ENCODE data around the gene CNOT8.

CNOT8 gene

GRCh38 chr5:154849264-154849785 is 9.1 kb upstream of the CNOT8 start:
- Histone ChIP-seq H3K9me3 (ENCODE audit: control insufficient read depth, insufficient read depth, low read length) (no peaks in the 10 kb centered on the region), H3K27ac (ENCODE audit: low read depth, low read length) (no peak overlapping the region), H3K9me2 (replicated peaks; ENCODE audit: control insufficient read depth, low read length) (no peaks in the 10 kb centered on the region), H3F3A (ENCODE audit: control insufficient read depth, insufficient read depth) (0 out of 2 replicates have a peak, but pooled peaks cover 4% of the 10 kb centered on the region), H3K4me2 (ENCODE audit: low read length) (no peak overlapping the region), H4K20me1 (ENCODE audit: control insufficient read depth, insufficient read depth, low read depth, low read length) (no peaks in the 10 kb centered on the region), H3K79me2 (ENCODE audit: control insufficient read depth, low read length) (no peaks in the 10 kb centered on the region), H3K4me3 (ENCODE audit: low read length) (no peak overlapping the region), H3K27me3 (ENCODE audit: control insufficient read depth, low read length) (0 out of 2 replicates have a peak, but pooled peaks cover 2% of the 10 kb centered on the region), H3K4me1 (ENCODE audit: control insufficient read depth, low read length) (no peaks in the 10 kb centered on the region), H3K36me3 (ENCODE audit: control insufficient read depth, low read length) (no peaks in the 10 kb centered on the region)
- TF ChIP-seq CTCF (IDR thresholded peaks at IDR 0.05; ENCODE audit: low read depth, low read length, poor library complexity, severe bottlenecking) (no peak), EZH2phosphoT487 (IDR thresholded peaks at IDR 0.05; ENCODE audit: borderline replicate concordance, low read length) (no peak)

GRCh38 chr5:154849791-154850201 is 8.6 kb upstream of the CNOT8 start:
- 0 out of 2 replicates have a peak, but pooled peaks cover 2% of the 10 kb centered on the region for H3K27me3 ChIP-seq (ENCODE audit: control insufficient read depth, low read length)
- no peaks in the 10 kb centered on the region for H4K20me1 ChIP-seq (ENCODE audit: control insufficient read depth, insufficient read depth, low read depth, low read length)
- H3K9me3 ChIP-seq (ENCODE audit: control insufficient read depth, insufficient read depth, low read length), result no peaks in the 10 kb centered on the region
- H3K4me1 ChIP-seq (ENCODE audit: control insufficient read depth, low read length), result no peaks in the 10 kb centered on the region
- H3K36me3 ChIP-seq (ENCODE audit: control insufficient read depth, low read length), result no peaks in the 10 kb centered on the region
- no peak overlapping the region for H3K4me2 ChIP-seq (ENCODE audit: low read length)
- no peak overlapping the region for H3K4me3 ChIP-seq (ENCODE audit: low read length)
- H3K79me2 ChIP-seq (ENCODE audit: control insufficient read depth, low read length), result no peaks in the 10 kb centered on the region
- TF ChIP-seq EZH2phosphoT487 (IDR thresholded peaks at IDR 0.05; ENCODE audit: borderline replicate concordance, low read length), result no peak
- no peak for TF ChIP-seq CTCF (IDR thresholded peaks at IDR 0.05; ENCODE audit: low read depth, low read length, poor library complexity, severe bottlenecking)
- 0 out of 2 replicates have a peak, but pooled peaks cover 4% of the 10 kb centered on the region for H3F3A ChIP-seq (ENCODE audit: control insufficient read depth, insufficient read depth)
- no peak overlapping the region for H3K27ac ChIP-seq (ENCODE audit: low read depth, low read length)
- H3K9me2 ChIP-seq (replicated peaks; ENCODE audit: control insufficient read depth, low read length), result no peaks in the 10 kb centered on the region

DNA sequence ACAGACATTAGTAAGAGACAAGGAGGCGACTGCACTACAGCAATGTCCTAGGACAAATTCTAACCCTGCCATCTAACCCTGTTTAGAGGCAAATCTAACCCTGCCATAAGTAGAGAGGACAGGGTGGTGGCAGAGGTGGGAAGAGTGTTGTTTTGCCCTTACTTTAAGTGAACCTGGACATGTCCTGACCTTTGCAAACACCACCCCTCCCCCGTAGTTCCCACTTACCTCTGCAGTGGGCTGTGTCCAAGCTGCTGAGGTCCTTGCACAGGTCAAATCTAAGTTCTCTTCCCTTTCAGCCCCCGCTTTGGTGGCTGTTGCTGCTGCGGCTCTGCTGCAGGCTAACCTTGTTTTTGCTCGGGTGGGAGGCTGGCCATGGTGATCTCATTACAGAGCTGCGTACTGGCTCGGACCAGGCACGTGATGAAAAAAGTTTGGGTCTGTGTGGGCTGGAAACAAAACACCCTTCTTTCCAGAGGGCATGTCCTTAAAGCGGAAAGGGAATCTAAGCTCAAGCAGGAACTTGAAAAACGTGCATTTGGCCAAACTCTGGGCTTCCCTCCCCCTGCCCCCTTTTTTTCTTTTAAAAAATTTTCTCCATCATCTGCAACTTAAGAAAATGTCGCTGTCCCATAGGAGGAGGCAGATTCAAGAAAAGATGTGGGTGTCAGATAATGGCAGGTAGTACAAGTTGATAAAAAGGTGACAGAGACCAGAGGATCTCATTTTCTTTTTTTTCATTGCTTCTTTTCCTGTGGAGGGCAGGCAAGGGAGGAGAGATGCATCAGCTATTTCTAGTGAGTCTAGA is 8.0 kb upstream of the CNOT8 start, which contains the start of gene FAXDC2:
Gene FAXDC2 (minus strand): TSS at position 349 of the 808 bp plus-strand sequence. CDS start 12,425 bp downstream, outside the sequence.
- Histone ChIP-seq H3K4me2 (ENCODE audit: low read length) (no peak within 1 kb of the TSS), H3K9me2 (replicated peaks; ENCODE audit: control insufficient read depth, low read length) (no peaks in the 10 kb centered on the region), H3K4me3 (ENCODE audit: low read length) (no peak within 1 kb of the TSS), H3K9me3 (ENCODE audit: control insufficient read depth, insufficient read depth, low read length) (no peaks in the 10 kb centered on the region), H3K36me3 (ENCODE audit: control insufficient read depth, low read length) (no peaks in the 10 kb centered on the region), H3K27ac (ENCODE audit: low read depth, low read length) (no peak within 1 kb of the TSS), H3K27me3 (ENCODE audit: control insufficient read depth, low read length) (0 out of 2 replicates have a peak, but pooled peaks cover 2% of the 10 kb centered on the region), H3K4me1 (ENCODE audit: control insufficient read depth, low read length) (no peaks in the 10 kb centered on the region), H3K79me2 (ENCODE audit: control insufficient read depth, low read length) (no peaks in the 10 kb centered on the region), H3F3A (ENCODE audit: control insufficient read depth, insufficient read depth) (0 out of 2 replicates have a peak, but pooled peaks cover 4% of the 10 kb centered on the region), H4K20me1 (ENCODE audit: control insufficient read depth, insufficient read depth, low read depth, low read length) (no peaks in the 10 kb centered on the region)
- TF ChIP-seq EZH2phosphoT487 (IDR thresholded peaks at IDR 0.05; ENCODE audit: borderline replicate concordance, low read length) (no peak), CTCF (IDR thresholded peaks at IDR 0.05; ENCODE audit: low read depth, low read length, poor library complexity, severe bottlenecking) (no peak)
